Endometrium (tissue), 2 donors: ENCODE results near the gene WTIP.
"Not testable (repeated sequence)": the region's sequence is repeated elsewhere in the genome, so short reads cannot be mapped to it uniquely, and the experiment has no call there.

Source experiments
- FAIRE-seq: peaks from 2 replicates; lab custom pipeline; 2012; peaks lifted over from hg19 to GRCh38; lab: Jason Lieb, UNC
- donor health status: control.
- donor health status: control.

Gene WTIP

GRCh38 chr19:34504273-34504808 lies 22.8 kb downstream of the WTIP start:
- no peak for FAIRE-seq

GRCh38 chr19:34504809-34505291 lies 23.3 kb downstream of the WTIP start:
- FAIRE-seq, result no peak

- FAIRE-seq, result no peak
These were observed 23.9 kb downstream of the WTIP start for GRCh38 chr19:34505321-34506025.

GRCh38 chr19:34506026-34506370 lies 24.4 kb downstream of the WTIP start:
- no peak for FAIRE-seq

GRCh38 chr19:34507414-34508067 lies 26.0 kb downstream of the WTIP start:
- no peak for FAIRE-seq

- no peak for FAIRE-seq
These were observed 27.0 kb downstream of the WTIP start for GRCh38 chr19:34508540-34508939.

GRCh38 chr19:34510904-34511303 lies 29.3 kb downstream of the WTIP start:
- not testable (repeated sequence) for FAIRE-seq

- FAIRE-seq, result no peak
These were observed 30.8 kb downstream of the WTIP start for GRCh38 chr19:34512254-34512822.

GRCh38 chr19:34513767-34514166 lies 32.2 kb downstream of the WTIP start:
- FAIRE-seq, result no peak

- FAIRE-seq, result no peak
These were observed 38.0 kb downstream of the WTIP start for GRCh38 chr19:34519602-34520001.

- no peak for FAIRE-seq
These were observed 41.9 kb downstream of the WTIP start for GRCh38 chr19:34523408-34523807.

GRCh38 chr19:34525001-34525400 lies 43.4 kb downstream of the WTIP start:
- peak; percentile 97 for FAIRE-seq

- FAIRE-seq, result no peak
These were observed 52.6 kb downstream of the WTIP start for GRCh38 chr19:34534206-34534605.

- no peak for FAIRE-seq
These were observed 57.8 kb downstream of the WTIP start for GRCh38 chr19:34539396-34539795.

GRCh38 chr19:34540811-34541557 lies 59.4 kb downstream of the WTIP start:
- no peak for FAIRE-seq

GRCh38 chr19:34549833-34550232 lies 68.3 kb downstream of the WTIP start:
- FAIRE-seq, result no peak

GRCh38 chr19:34555447-34555846 lies 73.9 kb downstream of the WTIP start:
- no peak for FAIRE-seq

- FAIRE-seq, result no peak
These were observed 74.9 kb downstream of the WTIP start for GRCh38 chr19:34556488-34556887.

- FAIRE-seq, result no peak
These were observed 77.5 kb downstream of the WTIP start for GRCh38 chr19:34559045-34559444.

GRCh38 chr19:34560229-34560628 lies 78.7 kb downstream of the WTIP start:
- no peak for FAIRE-seq
